Fibroblast of mammary gland (primary cell): ENCODE measurements around the gene REELD1.

ENCODE experiments used
- DNase-seq: peaks from one replicate; pipeline ENCODE4 v3.0.0-alpha.2; 2010; ENCODE audit warnings: low read depth
- H3K4me3 ChIP-seq: 2 replicates; pipeline ENCODE4 v1.5.1; 2011; ENCODE audit warnings: low read depth, mild to moderate bottlenecking, low read length, moderate library complexity; ENCODE audit not compliant: control insufficient read depth
- TF ChIP-seq, protein P1 (sequence below): conservative IDR thresholded peaks from 2 replicates; pipeline ENCODE4 v1.5.1; 2011; ENCODE audit warnings: low read depth, low read length, inconsistent platforms; ENCODE audit not compliant: control insufficient read depth, insufficient read depth

Gene REELD1

GRCh38 chr4:146191766-146192458, 22.4 kb upstream of the REELD1 start:
- TF ChIP-seq, protein P1, sequence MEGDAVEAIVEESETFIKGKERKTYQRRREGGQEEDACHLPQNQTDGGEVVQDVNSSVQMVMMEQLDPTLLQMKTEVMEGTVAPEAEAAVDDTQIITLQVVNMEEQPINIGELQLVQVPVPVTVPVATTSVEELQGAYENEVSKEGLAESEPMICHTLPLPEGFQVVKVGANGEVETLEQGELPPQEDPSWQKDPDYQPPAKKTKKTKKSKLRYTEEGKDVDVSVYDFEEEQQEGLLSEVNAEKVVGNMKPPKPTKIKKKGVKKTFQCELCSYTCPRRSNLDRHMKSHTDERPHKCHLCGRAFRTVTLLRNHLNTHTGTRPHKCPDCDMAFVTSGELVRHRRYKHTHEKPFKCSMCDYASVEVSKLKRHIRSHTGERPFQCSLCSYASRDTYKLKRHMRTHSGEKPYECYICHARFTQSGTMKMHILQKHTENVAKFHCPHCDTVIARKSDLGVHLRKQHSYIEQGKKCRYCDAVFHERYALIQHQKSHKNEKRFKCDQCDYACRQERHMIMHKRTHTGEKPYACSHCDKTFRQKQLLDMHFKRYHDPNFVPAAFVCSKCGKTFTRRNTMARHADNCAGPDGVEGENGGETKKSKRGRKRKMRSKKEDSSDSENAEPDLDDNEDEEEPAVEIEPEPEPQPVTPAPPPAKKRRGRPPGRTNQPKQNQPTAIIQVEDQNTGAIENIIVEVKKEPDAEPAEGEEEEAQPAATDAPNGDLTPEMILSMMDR = peak; percentile 12
- DNase-seq = peak; percentile 36

DNA sequence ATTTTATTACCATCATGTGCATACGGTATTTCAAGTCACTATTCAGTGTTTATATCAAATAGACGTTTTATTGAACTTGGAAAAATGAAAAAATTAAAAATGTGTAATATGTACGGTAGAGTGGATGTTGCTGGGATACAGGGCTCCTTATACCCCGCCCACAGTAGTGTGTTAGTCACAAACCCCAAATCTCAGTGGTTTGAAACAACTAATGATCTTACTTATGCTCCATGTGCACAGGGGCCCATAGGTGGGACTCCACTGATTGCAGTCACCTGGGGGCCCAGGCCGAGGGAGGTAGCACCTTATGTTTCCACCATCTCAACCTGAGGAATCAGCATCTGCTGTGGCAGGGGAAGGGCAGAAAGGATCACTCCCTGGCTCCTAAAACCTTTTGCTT, 20.7 kb upstream of the REELD1 start:
- H3K4me3 ChIP-seq = no peak overlapping the region
- no peak for DNase-seq
- TF ChIP-seq, protein P1 = no peak

More at GRCh38 chr4:146191766-146192458, 22.4 kb upstream of the REELD1 start:
- no peak overlapping the region for H3K4me3 ChIP-seq

DNA sequence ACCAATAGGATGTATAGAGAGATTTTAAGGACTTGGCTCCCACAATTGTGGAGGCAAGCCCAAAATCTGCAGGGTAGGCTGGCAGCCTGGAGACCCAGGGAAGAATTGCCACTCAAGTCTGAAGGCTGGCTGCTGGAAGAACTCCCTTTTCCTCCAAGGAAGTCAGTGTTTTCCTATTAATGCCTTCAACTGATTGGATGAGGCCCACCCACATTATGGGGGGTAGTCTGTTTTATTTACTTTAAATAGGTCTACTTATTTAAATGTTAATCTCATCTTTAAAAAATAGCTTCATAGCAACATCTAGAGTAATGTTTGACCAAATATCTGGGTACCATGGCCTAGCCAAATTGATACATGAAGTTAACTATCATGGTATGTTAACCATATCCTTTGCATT, 20.1 kb upstream of the REELD1 start:
- no peak for DNase-seq

GRCh38 chr4:146202665-146203064, 11.7 kb upstream of the REELD1 start:
- no peak overlapping the region for H3K4me3 ChIP-seq
- DNase-seq = no peak
- TF ChIP-seq, protein P1 = no peak

More for the DNA sequence above, 20.1 kb upstream of the REELD1 start:
- TF ChIP-seq, protein P1 = no peak
- no peak overlapping the region for H3K4me3 ChIP-seq

- H3K4me3 ChIP-seq = no peak overlapping the region
- TF ChIP-seq, protein P1 = no peak
Measured at GRCh38 chr4:146207410-146207809, 6.9 kb upstream of the REELD1 start.

DNA sequence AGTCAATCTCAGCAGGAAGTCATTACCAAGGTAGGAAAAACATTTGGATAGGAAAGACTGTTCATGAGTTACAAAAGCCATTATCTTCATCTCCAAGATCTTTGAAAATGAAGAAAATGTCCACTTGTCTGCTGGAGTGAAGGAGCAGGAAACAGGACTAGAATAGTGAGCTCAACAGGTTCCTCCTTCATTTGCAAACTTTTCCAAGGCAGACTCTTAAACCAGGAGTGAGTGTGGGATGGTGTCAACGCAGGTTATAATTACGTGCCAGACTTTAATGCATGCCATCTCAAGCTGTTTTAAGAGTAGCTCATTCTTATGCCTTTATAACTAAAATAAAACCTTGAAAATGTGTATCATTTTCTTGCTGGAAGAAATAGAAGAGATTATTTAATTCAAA, 3.4 kb upstream of the REELD1 start:
- no peak overlapping the region for H3K4me3 ChIP-seq
- TF ChIP-seq, protein P1 = no peak
- DNase-seq = no peak

More at GRCh38 chr4:146207410-146207809, 6.9 kb upstream of the REELD1 start:
- DNase-seq = no peak
